Fibroblast of mammary gland (primary cell): Measurements from ENCODE around the gene TRPV3.
A peak's percentile ranks its signal among the peaks of the same experiment; 100 is the strongest.

Experiments
- DNase-seq: peaks from one replicate; pipeline ENCODE4 v3.0.0-alpha.2; 2010; ENCODE audit warnings: low read depth
- H3K4me3 ChIP-seq: 2 replicates; pipeline ENCODE4 v1.5.1; 2011; ENCODE audit warnings: low read depth, mild to moderate bottlenecking, low read length, moderate library complexity; ENCODE audit not compliant: control insufficient read depth
- CTCF ChIP-seq: conservative IDR thresholded peaks from 2 replicates; pipeline ENCODE4 v1.5.1; 2011; ENCODE audit warnings: low read depth, low read length, inconsistent platforms; ENCODE audit not compliant: control insufficient read depth, insufficient read depth

The TRPV3 gene

GRCh38 chr17:3596804-3597464 lies 39.3 kb upstream of the TRPV3 start:
- TF ChIP-seq CTCF = no peak
- no peak for DNase-seq
- no peak overlapping the region for H3K4me3 ChIP-seq

GRCh38 chr17:3594976-3595375 lies 37.4 kb upstream of the TRPV3 start:
- peak; percentile 33 for DNase-seq
- H3K4me3 ChIP-seq = no peak overlapping the region
- no peak for TF ChIP-seq CTCF

- peak; percentile 83 for DNase-seq
- H3K4me3 ChIP-seq = no peak overlapping the region
- no peak for TF ChIP-seq CTCF
These were observed 36.6 kb upstream of the TRPV3 start for GRCh38 chr17:3594051-3594800.

- H3K4me3 ChIP-seq = no peak overlapping the region
- no peak for TF ChIP-seq CTCF
- DNase-seq = no peak
These were observed 35.8 kb upstream of the TRPV3 start for GRCh38 chr17:3593384-3593783.

- TF ChIP-seq CTCF = no peak
- H3K4me3 ChIP-seq = no peak overlapping the region
- no peak for DNase-seq
These were observed 34.7 kb upstream of the TRPV3 start for GRCh38 chr17:3592216-3592860.

GRCh38 chr17:3590768-3591167 lies 33.2 kb upstream of the TRPV3 start:
- DNase-seq = no peak
- H3K4me3 ChIP-seq = no peak overlapping the region
- no peak for TF ChIP-seq CTCF
